Loucy (cell line): ENCODE measurements around the gene RMRP.

ENCODE experiments used
- CTCF ChIP-seq: fragments of 200-600 bp; sonication (generic); conservative IDR thresholded peaks from 2 replicates; pipeline ENCODE4 v1.5.1; 2014; ENCODE audit warnings: mild to moderate bottlenecking, antibody characterized with exemption, low read length
- EZH2phosphoT487 ChIP-seq: fragments of 200-600 bp; IDR thresholded peaks from 2 replicates; pipeline ENCODE4 v1.6.1; 2018; ENCODE audit warnings: antibody characterized with exemption, mild to moderate bottlenecking, moderate library complexity, borderline replicate concordance

- TF ChIP-seq CTCF (no peak), EZH2phosphoT487 (no peak)
Observed at GRCh38 chr9:35658968-35659220, 1.1 kb upstream of the RMRP start.
